Liver (tissue), 9 donors: ENCODE results near the gene LRMDA. TPM values are rescaled to one million over a fixed set of nuclear protein-coding genes. Genes with fewer than 3 reads are reported as not detected.

Source experiments
- DNase-seq: peaks from one replicate; pipeline ENCODE4 v3.0.0-alpha.2; 2017; ENCODE audit warnings: low spot score
- H3K27ac ChIP-seq, 2 donors: one replicate each; pipeline ENCODE4 v1.7.0; 2013; ENCODE audit warnings: inconsistent platforms in 2 of 2, low read length in 2 of 2, control low read depth in 1 of 2, low read depth in 1 of 2, mild to moderate bottlenecking in 1 of 2
- H3K27me3 ChIP-seq, 4 donors: one replicate each; pipeline versions ENCODE4 v1.6.1 to v1.7.0; 2013; ENCODE audit warnings: low read length in 3 of 4, inconsistent platforms in 1 of 4, mild to moderate bottlenecking in 1 of 4, moderate library complexity in 1 of 4; ENCODE audit not compliant: control insufficient read depth in 4 of 4, insufficient read depth in 4 of 4
- H3K36me3 ChIP-seq, 4 donors: one replicate each; pipeline versions ENCODE4 v1.6.1 to v1.7.0; 2013; ENCODE audit warnings: low read length in 3 of 4, mild to moderate bottlenecking in 3 of 4, low read depth in 1 of 4, moderate library complexity in 1 of 4; ENCODE audit not compliant: control insufficient read depth in 4 of 4, insufficient read depth in 3 of 4
- H3K4me1 ChIP-seq, 4 donors: one replicate each; pipeline versions ENCODE4 v1.6.1 to v1.7.0; 2013; ENCODE audit warnings: low read length in 3 of 4, mild to moderate bottlenecking in 3 of 4, moderate library complexity in 1 of 4; ENCODE audit not compliant: control insufficient read depth in 4 of 4, insufficient read depth in 4 of 4
- H3K4me3 ChIP-seq, 3 donors: one replicate each; pipeline versions ENCODE4 v1.6.1 to v1.7.0; 2013; ENCODE audit warnings: low read length in 3 of 3, control low read depth in 1 of 3, low read depth in 1 of 3, mild to moderate bottlenecking in 1 of 3
- H3K9ac ChIP-seq, 2 donors: one replicate each; pipeline ENCODE4 v1.7.0; 2013; ENCODE audit warnings: low read length in 2 of 2, mild to moderate bottlenecking in 2 of 2, moderate library complexity in 2 of 2, control low read depth in 1 of 2, low read depth in 1 of 2
- H3K9me3 ChIP-seq, 4 donors: one replicate each; pipeline versions ENCODE4 v1.6.1 to v1.7.0; 2013; ENCODE audit warnings: low read length in 3 of 4; ENCODE audit not compliant: control insufficient read depth in 4 of 4
- ATF3 ChIP-seq: IDR thresholded peaks from 2 replicates; pipeline ENCODE4 v1.6.1; 2016; ENCODE audit warnings: antibody characterized with exemption
- EGR1 ChIP-seq, 2 donors: IDR thresholded peaks; 2 replicates each; pipeline ENCODE4 v1.6.1; 2016 to 2018; ENCODE audit warnings: antibody characterized with exemption in 2 of 2, low read depth in 2 of 2
- FOXA1 ChIP-seq: IDR thresholded peaks from 2 replicates; pipeline ENCODE4 v1.6.1; 2016; ENCODE audit warnings: antibody characterized with exemption
- FOXA2 ChIP-seq: IDR thresholded peaks from 2 replicates; pipeline ENCODE4 v1.6.1; 2016; ENCODE audit warnings: antibody characterized with exemption
- HNF4G ChIP-seq: IDR thresholded peaks from 2 replicates; pipeline ENCODE4 v1.6.1; 2016; ENCODE audit warnings: antibody characterized with exemption
- JUND ChIP-seq, 2 donors: IDR thresholded peaks; 2 replicates each; pipeline ENCODE4 v1.6.1; 2016; ENCODE audit warnings: antibody characterized with exemption in 2 of 2
- MAX ChIP-seq: IDR thresholded peaks from 2 replicates; pipeline ENCODE4 v1.6.1; 2016; ENCODE audit warnings: antibody characterized with exemption
- NR2F2 ChIP-seq: IDR thresholded peaks from 2 replicates; pipeline ENCODE4 v1.6.1; 2016; ENCODE audit warnings: antibody characterized with exemption
- REST ChIP-seq: IDR thresholded peaks from 2 replicates; pipeline ENCODE4 v1.6.1; 2016; ENCODE audit warnings: antibody characterized with exemption, mild to moderate bottlenecking
- TAF1 ChIP-seq: conservative IDR thresholded peaks from 2 replicates; pipeline ENCODE4 v1.6.1; 2016; ENCODE audit warnings: antibody characterized with exemption, mild to moderate bottlenecking
- WGBS: extraction: QIAGEN DNeasy Blood & Tissue Kit; methylation state at CpG from one replicate; pipeline ENCODE4 v1.1.7; 2013; 5-methylcytosine and 5-hydroxymethylcytosine counted together
- polyA plus RNA-seq, 2 donors: library from polyadenylated mRNA; stranded (reverse) in 1 of 2; unstranded in 1 of 2; fragments of 200-250 nt in 1 of 2; fragments of >200 nt in 1 of 2; fragmentation: Nextera tagmentation in 1 of 2; extraction: Ambion mirVana in 1 of 2; gene quantifications; one replicate each; pipeline versions ENCODE4 v1.2.1 to v1.2.3, GENCODE V29; 2013 to 2015
- total RNA-seq, 2 donors: library from RNA; depleted of rRNA; stranded (reverse); fragments of >200 nt; gene quantifications; one replicate each; pipeline ENCODE4 v1.2.3, GENCODE V29; 2014
- TF ChIP-seq, protein P1 (sequence below): fragments of 150-350 bp; IDR thresholded peaks from 2 replicates; pipeline ENCODE4 v1.5.1; 2017; ENCODE audit warnings: improper control_type of control experiment, low read depth, low read length; ENCODE audit not compliant: missing input control
- TF ChIP-seq, protein P2 (sequence below): IDR thresholded peaks from 2 replicates; pipeline ENCODE4 v1.6.1; 2016; ENCODE audit warnings: antibody characterized with exemption
- donor health status: healthy.
- donor health status: healthy.
- donor health status: healthy.
- donor health status: healthy.
- donor health status: healthy.

The LRMDA gene
- total and polyA plus RNA-seq, 4 donors, result 7.9 to 15.8 (median 11.3) TPM

- TF ChIP-seq, protein P1, sequence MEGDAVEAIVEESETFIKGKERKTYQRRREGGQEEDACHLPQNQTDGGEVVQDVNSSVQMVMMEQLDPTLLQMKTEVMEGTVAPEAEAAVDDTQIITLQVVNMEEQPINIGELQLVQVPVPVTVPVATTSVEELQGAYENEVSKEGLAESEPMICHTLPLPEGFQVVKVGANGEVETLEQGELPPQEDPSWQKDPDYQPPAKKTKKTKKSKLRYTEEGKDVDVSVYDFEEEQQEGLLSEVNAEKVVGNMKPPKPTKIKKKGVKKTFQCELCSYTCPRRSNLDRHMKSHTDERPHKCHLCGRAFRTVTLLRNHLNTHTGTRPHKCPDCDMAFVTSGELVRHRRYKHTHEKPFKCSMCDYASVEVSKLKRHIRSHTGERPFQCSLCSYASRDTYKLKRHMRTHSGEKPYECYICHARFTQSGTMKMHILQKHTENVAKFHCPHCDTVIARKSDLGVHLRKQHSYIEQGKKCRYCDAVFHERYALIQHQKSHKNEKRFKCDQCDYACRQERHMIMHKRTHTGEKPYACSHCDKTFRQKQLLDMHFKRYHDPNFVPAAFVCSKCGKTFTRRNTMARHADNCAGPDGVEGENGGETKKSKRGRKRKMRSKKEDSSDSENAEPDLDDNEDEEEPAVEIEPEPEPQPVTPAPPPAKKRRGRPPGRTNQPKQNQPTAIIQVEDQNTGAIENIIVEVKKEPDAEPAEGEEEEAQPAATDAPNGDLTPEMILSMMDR, result peak; percentile 18
- TF ChIP-seq JUND (IDR thresholded peaks at IDR 0.05), result peak in 1 of 2 donors; percentile 80
- TF ChIP-seq HNF4G, result peak; percentile 61
- TF ChIP-seq FOXA2, result peak; percentile 61
These were observed 619.8 kb downstream of the LRMDA start (continued) for GRCh38 chr10:76051007-76051936.

GRCh38 chr10:76052682-76053503, 621.5 kb downstream of the LRMDA start:
- no peak for TF ChIP-seq TAF1
- TF ChIP-seq, protein P2, sequence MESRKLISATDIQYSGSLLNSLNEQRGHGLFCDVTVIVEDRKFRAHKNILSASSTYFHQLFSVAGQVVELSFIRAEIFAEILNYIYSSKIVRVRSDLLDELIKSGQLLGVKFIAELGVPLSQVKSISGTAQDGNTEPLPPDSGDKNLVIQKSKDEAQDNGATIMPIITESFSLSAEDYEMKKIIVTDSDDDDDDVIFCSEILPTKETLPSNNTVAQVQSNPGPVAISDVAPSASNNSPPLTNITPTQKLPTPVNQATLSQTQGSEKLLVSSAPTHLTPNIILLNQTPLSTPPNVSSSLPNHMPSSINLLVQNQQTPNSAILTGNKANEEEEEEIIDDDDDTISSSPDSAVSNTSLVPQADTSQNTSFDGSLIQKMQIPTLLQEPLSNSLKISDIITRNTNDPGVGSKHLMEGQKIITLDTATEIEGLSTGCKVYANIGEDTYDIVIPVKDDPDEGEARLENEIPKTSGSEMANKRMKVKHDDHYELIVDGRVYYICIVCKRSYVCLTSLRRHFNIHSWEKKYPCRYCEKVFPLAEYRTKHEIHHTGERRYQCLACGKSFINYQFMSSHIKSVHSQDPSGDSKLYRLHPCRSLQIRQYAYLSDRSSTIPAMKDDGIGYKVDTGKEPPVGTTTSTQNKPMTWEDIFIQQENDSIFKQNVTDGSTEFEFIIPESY, result no peak
- TF ChIP-seq MAX, result no peak
- TF ChIP-seq REST, result no peak
- no peak for TF ChIP-seq FOXA2
- TF ChIP-seq NR2F2, result no peak
- TF ChIP-seq ATF3, result no peak
- TF ChIP-seq EGR1 (IDR thresholded peaks at IDR 0.05; ENCODE audit: low read depth in 2 of 2), result no peak
- no peak for TF ChIP-seq FOXA1
- peaks cover 0 to 10% (median under 1%) of the 10 kb centered on the region in 4 donors for H3K4me1 ChIP-seq
- H3K27me3 ChIP-seq, result no peaks in the 10 kb centered on the region
- H3K9me3 ChIP-seq, result peaks cover 0 to 6% (median 2%) of the 10 kb centered on the region in 4 donors
- 81% methylated on average over 9 of the region's 9 CpGs for WGBS
- DNase-seq, result no peak
- H3K9ac ChIP-seq, result no peak overlapping the region
- no peak overlapping the region for H3K4me3 ChIP-seq
- H3K36me3 ChIP-seq, result no peaks in the 10 kb centered on the region
- no peak overlapping the region for H3K27ac ChIP-seq
